Smooth muscle cell (in vitro differentiated cells): ENCODE data around the gene EHHADH. TPM values are rescaled to one million over a fixed set of nuclear protein-coding genes. Genes with fewer than 3 reads are reported as not detected.

ENCODE experiments used
- DNase-seq: peaks from one replicate; lab custom pipeline; 2025; ENCODE audit not compliant: unreplicated experiment; lab: John Stamatoyannopoulos, UW
- H2AFZ ChIP-seq: fragments of 200-600 bp; sonication (generic); 2 replicates; pipeline ENCODE4 v1.6.0; 2016; ENCODE audit warnings: antibody characterized with exemption, low read depth, mild to moderate bottlenecking
- H3F3A ChIP-seq: fragments of 200-600 bp; sonication (generic); 2 replicates; pipeline ENCODE4 v1.6.0; 2017; ENCODE audit warnings: antibody characterized with exemption, low read depth
- H3K27ac ChIP-seq: fragments of 200-600 bp; sonication (generic); 2 replicates; pipeline ENCODE4 v1.5.1; 2016; ENCODE audit warnings: low read depth, mild to moderate bottlenecking
- H3K27me3 ChIP-seq: fragments of 200-600 bp; sonication (generic); 2 replicates; pipeline ENCODE4 v1.6.1; 2016; ENCODE audit warnings: low read depth, mild to moderate bottlenecking
- H3K36me3 ChIP-seq: fragments of 200-600 bp; sonication (generic); 2 replicates; pipeline ENCODE4 v1.5.1; 2016; ENCODE audit warnings: low read depth
- H3K4me1 ChIP-seq: fragments of 200-600 bp; sonication (generic); 2 replicates; pipeline ENCODE4 v1.5.1; 2016; ENCODE audit warnings: low read depth
- H3K4me2 ChIP-seq: fragments of 200-600 bp; sonication (generic); 2 replicates; pipeline ENCODE4 v1.6.0; 2016; ENCODE audit warnings: mild to moderate bottlenecking
- H3K4me3 ChIP-seq: fragments of 200-600 bp; sonication (generic); 2 replicates; pipeline ENCODE4 v1.5.1; 2016; ENCODE audit warnings: mild to moderate bottlenecking
- H3K79me2 ChIP-seq: fragments of 200-600 bp; sonication (generic); 2 replicates; pipeline ENCODE4 v1.6.0; 2016; ENCODE audit warnings: low read depth, mild to moderate bottlenecking
- H3K9ac ChIP-seq: fragments of 200-600 bp; sonication (generic); 2 replicates; pipeline ENCODE4 v1.6.0; 2016; ENCODE audit warnings: low read depth
- H3K9me3 ChIP-seq: fragments of 200-600 bp; sonication (generic); replicated peaks from 2 replicates; pipeline ENCODE4 v1.5.1; 2016; ENCODE audit warnings: low read depth
- H4K20me1 ChIP-seq: fragments of 200-600 bp; sonication (generic); 2 replicates; pipeline ENCODE4 v1.6.0; 2016; ENCODE audit warnings: low read depth
- CTCF ChIP-seq: fragments of 200-600 bp; sonication (generic); IDR thresholded peaks from 2 replicates; pipeline ENCODE4 v1.5.1; 2017; ENCODE audit warnings: borderline replicate concordance, mild to moderate bottlenecking, antibody characterized with exemption; ENCODE audit not compliant: insufficient read depth, poor library complexity, severe bottlenecking
- WGBS: methylation state at CpG from one replicate; pipeline ENCODE4 v1.1.7; 2016; ENCODE audit warnings: low lambda C conversion rate; 5-methylcytosine and 5-hydroxymethylcytosine counted together
- polyA plus RNA-seq: library from polyadenylated mRNA; unstranded; fragments of >200 nt; fragmentation: Nextera tagmentation; extraction: Ambion mirVana; gene quantifications from 2 replicates; pipeline ENCODE4 v1.2.1, GENCODE V29; 2016
- total RNA-seq: library from RNA; depleted of rRNA; stranded (reverse); fragments of >200 nt; gene quantifications from 2 replicates; pipeline ENCODE4 v1.2.3, GENCODE V29; 2014

Gene EHHADH
- total and polyA plus RNA-seq, 2 experiments from 2014 or later = 2.7 to 2.9 TPM

- no peak overlapping the region for H3K4me2 ChIP-seq
- DNase-seq = no peak
- no peaks in the 10 kb centered on the region for H3K79me2 ChIP-seq
- H3F3A ChIP-seq = no peaks in the 10 kb centered on the region
- H3K27ac ChIP-seq = no peak overlapping the region
- H3K9me3 ChIP-seq = no peaks in the 10 kb centered on the region
- no peak overlapping the region for H3K9ac ChIP-seq
- H2AFZ ChIP-seq = no peak overlapping the region
- 91% methylated on average over 5 of the region's 5 CpGs for WGBS
- TF ChIP-seq CTCF = no peak
- H3K27me3 ChIP-seq = no peaks in the 10 kb centered on the region
- H3K4me1 ChIP-seq = no peaks in the 10 kb centered on the region
- H4K20me1 ChIP-seq = no peaks in the 10 kb centered on the region
- H3K4me3 ChIP-seq = no peak overlapping the region
- no peaks in the 10 kb centered on the region for H3K36me3 ChIP-seq
Measured at GRCh38 chr3:185251272-185251671, 2.6 kb downstream of the EHHADH start.

- Histone ChIP-seq H2AFZ (no peak overlapping the region), H3K4me1 (no peaks in the 10 kb centered on the region), H3K9ac (no peak overlapping the region), H3K4me3 (no peak overlapping the region), H3K27ac (no peak overlapping the region), H3K79me2 (no peaks in the 10 kb centered on the region), H3K9me3 (no peaks in the 10 kb centered on the region), H3K4me2 (no peak overlapping the region), H3K27me3 (no peaks in the 10 kb centered on the region), H3K36me3 (no peaks in the 10 kb centered on the region), H4K20me1 (no peaks in the 10 kb centered on the region), H3F3A (no peaks in the 10 kb centered on the region)
- DNase-seq = no peak
- 0% methylated on average over 1 of the region's 1 CpG for WGBS
- no peak for TF ChIP-seq CTCF
Measured at GRCh38 chr3:185250653-185251052, 3.2 kb downstream of the EHHADH start.

GRCh38 chr3:185250247-185250646 is 3.6 kb downstream of the EHHADH start:
- no peak overlapping the region for H3K4me2 ChIP-seq

More at GRCh38 chr3:185250247-185250646, 3.6 kb downstream of the EHHADH start:
- Histone ChIP-seq H3K27ac (no peak overlapping the region), H3K4me3 (no peak overlapping the region), H3F3A (no peaks in the 10 kb centered on the region), H3K9ac (no peak overlapping the region), H3K9me3 (no peaks in the 10 kb centered on the region), H3K36me3 (no peaks in the 10 kb centered on the region), H2AFZ (no peak overlapping the region), H3K27me3 (no peaks in the 10 kb centered on the region), H3K79me2 (no peaks in the 10 kb centered on the region), H3K4me1 (no peaks in the 10 kb centered on the region), H4K20me1 (no peaks in the 10 kb centered on the region)
- DNase-seq = no peak
- TF ChIP-seq CTCF = no peak
